SK-N-SH (cell line): ENCODE data around the gene LRP2BP.

Experiments
- CHD2 ChIP-seq: fragments of 150-350 bp; IDR thresholded peaks from 2 replicates; pipeline ENCODE4 v1.6.1; 2018; ENCODE audit warnings: low read length; ENCODE audit not compliant: partially characterized antibody
- EZH2phosphoT487 ChIP-seq: fragments of 200-600 bp; sonication (generic); IDR thresholded peaks from 2 replicates; pipeline ENCODE4 v1.6.1; 2017; ENCODE audit warnings: low read depth, mixed run types, mild to moderate bottlenecking, antibody characterized with exemption, moderate library complexity, borderline replicate concordance
- FOXJ3 ChIP-seq: sonication (generic); formaldehyde crosslinking; IDR thresholded peaks from 2 replicates; pipeline ENCODE4 v1.5.1; 2020; ENCODE audit warnings: mild to moderate bottlenecking, missing genetic modification reagents
- IRF3 ChIP-seq: fragments of 150-350 bp; IDR thresholded peaks from 2 replicates; pipeline ENCODE4 v1.6.1; 2016; ENCODE audit warnings: mild to moderate bottlenecking, low read depth, low read length
- MXI1 ChIP-seq: IDR thresholded peaks from 2 replicates; pipeline ENCODE4 v1.6.1; 2012; ENCODE audit warnings: mild to moderate bottlenecking, low read depth, low read length, improper control_type of control experiment
- NFIC ChIP-seq: IDR thresholded peaks from 2 replicates; pipeline ENCODE4 v1.4.0; 2012; ENCODE audit warnings: borderline replicate concordance
- POLR2AphosphoS5 ChIP-seq: IDR thresholded peaks from 2 replicates; pipeline ENCODE4 v1.6.1; 2012; ENCODE audit warnings: low read depth, low read length
- TAF1 ChIP-seq: IDR thresholded peaks from 2 replicates; pipeline ENCODE4 v1.6.1; 2012; ENCODE audit warnings: low read depth, mild to moderate bottlenecking, low read length, moderate library complexity, borderline replicate concordance
- TCF12 ChIP-seq: IDR thresholded peaks from 2 replicates; pipeline ENCODE4 v1.4.0; 2012
- YY1 ChIP-seq: IDR thresholded peaks from 2 replicates; pipeline ENCODE4 v1.4.0; 2012; ENCODE audit warnings: low read depth, mild to moderate bottlenecking
- TF ChIP-seq, protein P1 (sequence below): IDR thresholded peaks from 2 replicates; pipeline ENCODE4 v1.4.0; 2012; ENCODE audit warnings: low read depth
- TF ChIP-seq, protein P2 (sequence below): fragments of 200-600 bp; sonication (generic); IDR thresholded peaks from 2 replicates; pipeline ENCODE4 v1.6.1; 2017; ENCODE audit warnings: antibody characterized with exemption, mild to moderate bottlenecking, moderate library complexity
- TF ChIP-seq, protein P3 (sequence below): IDR thresholded peaks from 2 replicates; pipeline ENCODE4 v1.4.0; 2012; ENCODE audit warnings: low read depth, borderline replicate concordance
- TF ChIP-seq, protein P4 (sequence below): IDR thresholded peaks from 2 replicates; pipeline ENCODE4 v1.6.1; 2012; ENCODE audit warnings: mild to moderate bottlenecking, low read depth, low read length, moderate library complexity

GRCh38 chr4:185374573-185374972, 21.2 kb downstream of the LRP2BP start:
- TF ChIP-seq EZH2phosphoT487 (no peak), IRF3 (no peak), YY1 (no peak), CHD2 (no peak), TAF1 (no peak), FOXJ3 (no peak), MXI1 (no peak), TCF12 (no peak), POLR2AphosphoS5 (no peak), NFIC (no peak)
- TF ChIP-seq, protein P1, sequence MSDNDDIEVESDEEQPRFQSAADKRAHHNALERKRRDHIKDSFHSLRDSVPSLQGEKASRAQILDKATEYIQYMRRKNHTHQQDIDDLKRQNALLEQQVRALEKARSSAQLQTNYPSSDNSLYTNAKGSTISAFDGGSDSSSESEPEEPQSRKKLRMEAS = no peak
- TF ChIP-seq, protein P2, sequence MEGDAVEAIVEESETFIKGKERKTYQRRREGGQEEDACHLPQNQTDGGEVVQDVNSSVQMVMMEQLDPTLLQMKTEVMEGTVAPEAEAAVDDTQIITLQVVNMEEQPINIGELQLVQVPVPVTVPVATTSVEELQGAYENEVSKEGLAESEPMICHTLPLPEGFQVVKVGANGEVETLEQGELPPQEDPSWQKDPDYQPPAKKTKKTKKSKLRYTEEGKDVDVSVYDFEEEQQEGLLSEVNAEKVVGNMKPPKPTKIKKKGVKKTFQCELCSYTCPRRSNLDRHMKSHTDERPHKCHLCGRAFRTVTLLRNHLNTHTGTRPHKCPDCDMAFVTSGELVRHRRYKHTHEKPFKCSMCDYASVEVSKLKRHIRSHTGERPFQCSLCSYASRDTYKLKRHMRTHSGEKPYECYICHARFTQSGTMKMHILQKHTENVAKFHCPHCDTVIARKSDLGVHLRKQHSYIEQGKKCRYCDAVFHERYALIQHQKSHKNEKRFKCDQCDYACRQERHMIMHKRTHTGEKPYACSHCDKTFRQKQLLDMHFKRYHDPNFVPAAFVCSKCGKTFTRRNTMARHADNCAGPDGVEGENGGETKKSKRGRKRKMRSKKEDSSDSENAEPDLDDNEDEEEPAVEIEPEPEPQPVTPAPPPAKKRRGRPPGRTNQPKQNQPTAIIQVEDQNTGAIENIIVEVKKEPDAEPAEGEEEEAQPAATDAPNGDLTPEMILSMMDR = no peak
- TF ChIP-seq, protein P3, sequence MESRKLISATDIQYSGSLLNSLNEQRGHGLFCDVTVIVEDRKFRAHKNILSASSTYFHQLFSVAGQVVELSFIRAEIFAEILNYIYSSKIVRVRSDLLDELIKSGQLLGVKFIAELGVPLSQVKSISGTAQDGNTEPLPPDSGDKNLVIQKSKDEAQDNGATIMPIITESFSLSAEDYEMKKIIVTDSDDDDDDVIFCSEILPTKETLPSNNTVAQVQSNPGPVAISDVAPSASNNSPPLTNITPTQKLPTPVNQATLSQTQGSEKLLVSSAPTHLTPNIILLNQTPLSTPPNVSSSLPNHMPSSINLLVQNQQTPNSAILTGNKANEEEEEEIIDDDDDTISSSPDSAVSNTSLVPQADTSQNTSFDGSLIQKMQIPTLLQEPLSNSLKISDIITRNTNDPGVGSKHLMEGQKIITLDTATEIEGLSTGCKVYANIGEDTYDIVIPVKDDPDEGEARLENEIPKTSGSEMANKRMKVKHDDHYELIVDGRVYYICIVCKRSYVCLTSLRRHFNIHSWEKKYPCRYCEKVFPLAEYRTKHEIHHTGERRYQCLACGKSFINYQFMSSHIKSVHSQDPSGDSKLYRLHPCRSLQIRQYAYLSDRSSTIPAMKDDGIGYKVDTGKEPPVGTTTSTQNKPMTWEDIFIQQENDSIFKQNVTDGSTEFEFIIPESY = no peak
- TF ChIP-seq, protein P4, sequence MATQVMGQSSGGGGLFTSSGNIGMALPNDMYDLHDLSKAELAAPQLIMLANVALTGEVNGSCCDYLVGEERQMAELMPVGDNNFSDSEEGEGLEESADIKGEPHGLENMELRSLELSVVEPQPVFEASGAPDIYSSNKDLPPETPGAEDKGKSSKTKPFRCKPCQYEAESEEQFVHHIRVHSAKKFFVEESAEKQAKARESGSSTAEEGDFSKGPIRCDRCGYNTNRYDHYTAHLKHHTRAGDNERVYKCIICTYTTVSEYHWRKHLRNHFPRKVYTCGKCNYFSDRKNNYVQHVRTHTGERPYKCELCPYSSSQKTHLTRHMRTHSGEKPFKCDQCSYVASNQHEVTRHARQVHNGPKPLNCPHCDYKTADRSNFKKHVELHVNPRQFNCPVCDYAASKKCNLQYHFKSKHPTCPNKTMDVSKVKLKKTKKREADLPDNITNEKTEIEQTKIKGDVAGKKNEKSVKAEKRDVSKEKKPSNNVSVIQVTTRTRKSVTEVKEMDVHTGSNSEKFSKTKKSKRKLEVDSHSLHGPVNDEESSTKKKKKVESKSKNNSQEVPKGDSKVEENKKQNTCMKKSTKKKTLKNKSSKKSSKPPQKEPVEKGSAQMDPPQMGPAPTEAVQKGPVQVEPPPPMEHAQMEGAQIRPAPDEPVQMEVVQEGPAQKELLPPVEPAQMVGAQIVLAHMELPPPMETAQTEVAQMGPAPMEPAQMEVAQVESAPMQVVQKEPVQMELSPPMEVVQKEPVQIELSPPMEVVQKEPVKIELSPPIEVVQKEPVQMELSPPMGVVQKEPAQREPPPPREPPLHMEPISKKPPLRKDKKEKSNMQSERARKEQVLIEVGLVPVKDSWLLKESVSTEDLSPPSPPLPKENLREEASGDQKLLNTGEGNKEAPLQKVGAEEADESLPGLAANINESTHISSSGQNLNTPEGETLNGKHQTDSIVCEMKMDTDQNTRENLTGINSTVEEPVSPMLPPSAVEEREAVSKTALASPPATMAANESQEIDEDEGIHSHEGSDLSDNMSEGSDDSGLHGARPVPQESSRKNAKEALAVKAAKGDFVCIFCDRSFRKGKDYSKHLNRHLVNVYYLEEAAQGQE = no peak
